ENCODE measurements around the gene SPPL2B. TPM values are rescaled to one million over a fixed set of nuclear protein-coding genes. Genes with fewer than 3 reads are reported as not detected.

SPPL2B gene
- total RNA-seq, 1 donor, result 25.5 TPM

DNA sequence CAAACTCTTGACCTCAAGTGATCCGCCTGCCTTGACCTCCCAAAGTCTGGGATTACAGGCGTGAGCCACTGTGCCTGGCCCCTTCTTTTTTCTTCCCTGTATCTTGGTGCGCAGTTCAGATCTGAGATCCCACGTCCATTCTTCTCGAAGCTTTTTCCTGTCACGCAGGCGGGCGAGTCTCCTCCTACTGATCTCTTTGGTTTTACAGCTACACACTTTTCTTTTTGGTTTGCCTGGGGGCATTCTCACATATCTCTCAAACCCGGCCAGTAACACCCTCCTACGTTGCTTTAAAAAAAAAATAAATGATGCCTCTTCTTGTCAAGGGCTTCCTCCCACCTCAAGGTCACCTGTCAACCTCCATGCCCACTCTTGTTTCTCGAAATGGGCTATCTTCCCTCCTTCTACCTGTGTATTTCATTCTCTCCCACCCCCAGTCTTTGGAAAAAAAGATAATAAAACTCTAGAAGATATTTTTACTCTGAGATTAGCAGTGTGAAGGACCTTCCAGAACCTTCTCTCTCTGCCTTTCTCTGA lies 43.7 kb downstream of the SPPL2B start:
- DNase-seq (ENCODE audit: low read depth), result no peak
- TF ChIP-seq, protein P1, sequence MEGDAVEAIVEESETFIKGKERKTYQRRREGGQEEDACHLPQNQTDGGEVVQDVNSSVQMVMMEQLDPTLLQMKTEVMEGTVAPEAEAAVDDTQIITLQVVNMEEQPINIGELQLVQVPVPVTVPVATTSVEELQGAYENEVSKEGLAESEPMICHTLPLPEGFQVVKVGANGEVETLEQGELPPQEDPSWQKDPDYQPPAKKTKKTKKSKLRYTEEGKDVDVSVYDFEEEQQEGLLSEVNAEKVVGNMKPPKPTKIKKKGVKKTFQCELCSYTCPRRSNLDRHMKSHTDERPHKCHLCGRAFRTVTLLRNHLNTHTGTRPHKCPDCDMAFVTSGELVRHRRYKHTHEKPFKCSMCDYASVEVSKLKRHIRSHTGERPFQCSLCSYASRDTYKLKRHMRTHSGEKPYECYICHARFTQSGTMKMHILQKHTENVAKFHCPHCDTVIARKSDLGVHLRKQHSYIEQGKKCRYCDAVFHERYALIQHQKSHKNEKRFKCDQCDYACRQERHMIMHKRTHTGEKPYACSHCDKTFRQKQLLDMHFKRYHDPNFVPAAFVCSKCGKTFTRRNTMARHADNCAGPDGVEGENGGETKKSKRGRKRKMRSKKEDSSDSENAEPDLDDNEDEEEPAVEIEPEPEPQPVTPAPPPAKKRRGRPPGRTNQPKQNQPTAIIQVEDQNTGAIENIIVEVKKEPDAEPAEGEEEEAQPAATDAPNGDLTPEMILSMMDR (IDR thresholded peaks at IDR 0.05; ENCODE audit: insufficient read depth, low read depth, low read length), result no peak
- H3K4me3 ChIP-seq (ENCODE audit: low read depth, low read length), result no peak overlapping the region

DNA sequence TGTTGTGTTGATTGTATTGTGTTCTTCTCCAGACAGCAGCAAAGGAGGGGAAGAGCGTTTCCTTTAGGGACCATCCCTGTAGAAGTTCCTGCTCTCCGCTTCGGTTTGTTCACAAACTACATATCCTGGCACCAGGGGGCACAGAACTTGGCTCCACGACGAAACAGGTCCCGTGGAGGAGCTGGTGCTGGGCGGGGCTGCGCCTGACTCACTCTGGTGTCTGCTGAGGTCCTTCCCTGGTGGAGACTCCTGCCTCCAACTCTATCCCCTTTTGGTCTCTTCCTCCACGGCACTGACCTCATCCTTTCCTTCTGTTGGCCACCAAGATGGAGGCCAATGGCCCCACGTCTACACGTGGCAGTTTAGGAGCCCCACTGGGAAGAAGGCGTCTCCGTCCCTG lies 46.3 kb downstream of the SPPL2B start:
- DNase-seq (ENCODE audit: low read depth), result no peak
- TF ChIP-seq, protein P1 (IDR thresholded peaks at IDR 0.05; ENCODE audit: insufficient read depth, low read depth, low read length), result no peak
- no peak overlapping the region for H3K4me3 ChIP-seq (ENCODE audit: low read depth, low read length)

DNA sequence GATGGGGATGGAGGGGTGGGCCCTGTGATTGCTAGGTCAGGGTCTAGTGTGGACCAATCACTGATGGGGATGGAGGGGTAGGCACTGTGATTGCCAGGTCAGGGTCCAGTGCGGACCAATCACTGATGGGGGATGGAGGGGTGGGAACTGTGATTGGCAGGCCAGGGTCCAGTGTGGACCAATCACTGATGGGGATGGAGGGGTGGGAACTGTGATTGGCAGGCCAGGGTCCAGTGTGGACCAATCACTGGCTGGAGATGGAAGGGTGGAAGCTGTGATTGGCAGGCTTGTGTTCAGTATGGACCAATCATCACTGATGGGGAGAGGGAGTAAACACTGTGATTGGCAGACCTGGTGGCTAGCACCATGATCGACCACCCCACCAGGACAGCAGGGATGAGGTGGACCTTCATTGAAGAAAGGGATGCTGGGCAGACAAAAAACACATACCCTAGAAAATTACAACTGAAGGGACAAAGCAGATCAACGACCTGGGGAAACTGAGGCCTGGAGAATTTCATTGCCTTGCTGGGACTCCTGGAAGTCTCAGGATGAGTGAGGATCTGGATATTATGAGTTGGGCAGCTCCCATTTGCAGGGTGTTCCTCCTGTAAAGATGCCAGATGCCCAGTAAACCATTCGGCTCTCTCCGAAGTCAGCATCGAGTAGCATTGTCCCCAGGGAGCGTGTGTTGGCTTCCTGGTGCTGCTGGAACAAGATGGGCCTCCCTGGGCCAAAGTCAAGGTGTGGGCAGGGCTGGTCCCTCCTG lies 47.1 kb downstream of the SPPL2B start:
- H3K4me3 ChIP-seq (ENCODE audit: low read depth, low read length), result no peak overlapping the region
- TF ChIP-seq, protein P1 (IDR thresholded peaks at IDR 0.05; ENCODE audit: insufficient read depth, low read depth, low read length), result no peak
- no peak for DNase-seq (ENCODE audit: low read depth)

DNA sequence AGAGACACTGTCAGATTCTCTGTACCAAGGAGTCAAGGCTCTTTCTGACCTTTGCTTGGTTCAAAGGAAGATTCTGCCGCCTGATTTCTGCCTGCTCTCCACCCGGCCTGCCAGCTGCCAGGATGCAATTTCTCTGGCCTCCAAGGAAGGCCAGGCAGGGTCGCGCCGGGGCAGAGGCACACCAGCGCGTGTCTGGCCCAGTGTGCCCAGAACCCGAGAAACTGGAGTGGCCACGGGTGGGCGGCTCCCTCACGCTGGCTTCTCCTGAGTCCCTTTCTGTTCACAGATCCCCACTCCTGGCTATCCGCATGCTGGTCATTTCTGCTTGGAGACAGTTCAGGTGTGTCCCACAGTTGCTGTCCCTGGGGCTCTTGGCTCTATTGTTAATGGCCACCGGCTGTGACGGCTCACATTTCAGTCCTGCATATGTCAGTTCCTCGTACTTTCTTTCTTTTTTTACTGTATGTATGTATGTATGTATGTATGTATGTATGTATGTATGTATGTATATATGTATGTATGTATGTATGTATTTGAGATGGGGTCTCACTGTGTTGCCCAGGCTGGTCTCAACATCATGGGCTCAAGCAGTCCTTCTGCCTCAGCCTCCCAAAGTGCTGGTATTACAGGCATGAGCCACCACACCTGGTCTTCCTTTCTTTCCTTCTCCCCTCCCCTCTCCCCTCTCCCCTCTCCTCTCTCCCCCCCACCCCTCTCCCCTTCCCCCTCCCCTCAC lies 48.5 kb downstream of the SPPL2B start:
- TF ChIP-seq, protein P1 (IDR thresholded peaks at IDR 0.05; ENCODE audit: insufficient read depth, low read depth, low read length), result no peak
- no peak for DNase-seq (ENCODE audit: low read depth)
- no peak overlapping the region for H3K4me3 ChIP-seq (ENCODE audit: low read depth, low read length)

DNA sequence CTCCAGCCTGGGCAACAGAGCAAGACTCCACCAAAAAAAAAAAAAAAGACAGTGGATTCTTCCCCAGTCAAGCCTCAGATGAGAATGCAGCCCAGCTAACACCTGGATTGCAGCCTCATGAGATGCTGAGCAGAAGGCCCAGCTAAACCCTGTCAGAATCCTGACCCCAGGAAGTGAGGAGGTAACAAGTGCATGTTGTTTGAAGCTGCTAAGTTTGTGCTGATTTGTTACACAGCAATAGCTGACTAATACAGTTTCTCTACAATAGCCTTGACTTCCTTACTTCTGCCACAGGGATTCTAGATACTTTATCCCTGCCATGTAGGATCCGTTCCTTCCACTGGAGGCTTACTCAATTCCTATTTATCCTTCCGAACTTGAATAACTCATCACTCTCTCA lies 52.1 kb downstream of the SPPL2B start:
- TF ChIP-seq, protein P1 (IDR thresholded peaks at IDR 0.05; ENCODE audit: insufficient read depth, low read depth, low read length), result no peak
- DNase-seq (ENCODE audit: low read depth), result no peak

DNA sequence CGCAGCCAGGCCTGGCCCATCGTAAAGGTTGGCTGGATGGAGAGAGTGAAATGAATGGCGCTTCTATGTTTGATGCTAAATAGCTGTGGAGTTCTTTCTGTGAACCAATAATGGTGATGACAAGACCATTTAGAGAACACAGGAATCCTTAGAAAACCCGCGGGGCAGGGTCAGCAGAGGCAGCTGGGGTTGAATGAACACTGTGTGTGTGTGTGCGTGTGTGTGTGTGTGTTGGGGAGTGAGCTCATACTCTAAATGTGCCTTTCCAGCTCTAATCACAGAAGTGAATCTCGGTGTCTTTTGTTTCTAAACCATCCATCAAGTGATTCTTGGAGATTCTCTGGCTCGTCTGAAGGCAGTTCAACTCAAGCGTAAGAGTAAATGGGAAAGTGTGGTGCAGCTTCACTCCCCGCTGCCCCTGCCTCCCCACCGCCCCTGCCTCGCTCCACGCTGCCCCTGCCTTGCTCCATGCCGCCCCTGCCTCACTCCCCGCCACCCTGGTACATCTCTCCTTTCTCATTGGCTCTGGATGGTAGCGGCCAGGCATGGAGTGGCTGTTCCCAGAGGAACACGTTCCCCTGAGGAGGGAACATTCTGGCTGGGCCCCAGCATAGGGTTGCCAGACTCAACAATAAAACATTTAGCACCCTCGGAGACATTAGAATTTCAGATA lies 52.8 kb downstream of the SPPL2B start:
- TF ChIP-seq, protein P1 (IDR thresholded peaks at IDR 0.05; ENCODE audit: insufficient read depth, low read depth, low read length), result no peak
- DNase-seq (ENCODE audit: low read depth), result no peak
- H3K4me3 ChIP-seq (ENCODE audit: low read depth, low read length), result no peak overlapping the region

More for the DNA sequence above, 52.1 kb downstream of the SPPL2B start:
- H3K4me3 ChIP-seq (ENCODE audit: low read depth, low read length), result no peak overlapping the region

All from fibroblast of villous mesenchyme (primary cell).